Measurements from ENCODE around the gene CTAGE1. TPM values are rescaled to one million over a fixed set of nuclear protein-coding genes. Genes with fewer than 3 reads are reported as not detected.
A peak's percentile ranks its signal among the peaks of the same experiment; 100 is the strongest.
"Not testable (repeated sequence)": the region's sequence is repeated elsewhere in the genome, so short reads cannot be mapped to it uniquely, and the experiment has no call there.

CTAGE1 gene
- total RNA-seq, 1 donor from 2014 or later = under 0.01 TPM

- peak; percentile 35 for DNase-seq (ENCODE audit: low read depth)
These were observed 17.4 kb upstream of the CTAGE1 start for GRCh38 chr18:22434973-22435608.

GRCh38 chr18:22433956-22434355, 16.2 kb upstream of the CTAGE1 start:
- DNase-seq (ENCODE audit: low read depth) = no peak

GRCh38 chr18:22432657-22433137, 15.0 kb upstream of the CTAGE1 start:
- DNase-seq (ENCODE audit: low read depth) = peak; percentile 53

- DNase-seq (ENCODE audit: low read depth) = no peak
These were observed 11.8 kb upstream of the CTAGE1 start for GRCh38 chr18:22429564-22429963.

- peak; percentile 69 for DNase-seq (ENCODE audit: low read depth)
These were observed 11.0 kb upstream of the CTAGE1 start for GRCh38 chr18:22428672-22429071.

- peak; percentile 13 for DNase-seq (ENCODE audit: low read depth)
These were observed 10.3 kb upstream of the CTAGE1 start for GRCh38 chr18:22427822-22428549.

- DNase-seq (ENCODE audit: low read depth) = peak; percentile 82
These were observed 6.8 kb upstream of the CTAGE1 start for GRCh38 chr18:22424565-22424963.

GRCh38 chr18:22423878-22424564, 6.3 kb upstream of the CTAGE1 start:
- DNase-seq (ENCODE audit: low read depth) = peak; percentile 26

GRCh38 chr18:22422909-22423548, 5.3 kb upstream of the CTAGE1 start:
- DNase-seq (ENCODE audit: low read depth) = no peak

- DNase-seq (ENCODE audit: low read depth) = no peak
These were observed 2.9 kb upstream of the CTAGE1 start for GRCh38 chr18:22420652-22421051.

- peak; percentile 47 for DNase-seq (ENCODE audit: low read depth)
These were observed 5.4 kb downstream of the CTAGE1 start for GRCh38 chr18:22412176-22412911.

GRCh38 chr18:22411446-22411845, 6.3 kb downstream of the CTAGE1 start:
- DNase-seq (ENCODE audit: low read depth) = no peak

- no peak for DNase-seq (ENCODE audit: low read depth)
These were observed 7.6 kb downstream of the CTAGE1 start for GRCh38 chr18:22410126-22410525.

- DNase-seq (ENCODE audit: low read depth) = no peak
These were observed 8.3 kb downstream of the CTAGE1 start for GRCh38 chr18:22409445-22409844.

- DNase-seq (ENCODE audit: low read depth) = no peak
These were observed 9.7 kb downstream of the CTAGE1 start for GRCh38 chr18:22408059-22408458.

GRCh38 chr18:22405142-22405541, 12.6 kb downstream of the CTAGE1 start:
- no peak for DNase-seq (ENCODE audit: low read depth)

GRCh38 chr18:22403950-22404349, 13.8 kb downstream of the CTAGE1 start:
- no peak for DNase-seq (ENCODE audit: low read depth)

- DNase-seq (ENCODE audit: low read depth) = no peak
These were observed 17.8 kb downstream of the CTAGE1 start for GRCh38 chr18:22399949-22400348.

- DNase-seq (ENCODE audit: low read depth) = no peak
These were observed 19.3 kb downstream of the CTAGE1 start for GRCh38 chr18:22398464-22398863.

- no peak for DNase-seq (ENCODE audit: low read depth)
These were observed 23.3 kb downstream of the CTAGE1 start for GRCh38 chr18:22394428-22394827.

- DNase-seq (ENCODE audit: low read depth) = not testable (repeated sequence)
These were observed 24.6 kb downstream of the CTAGE1 start for GRCh38 chr18:22393164-22393563.
